Choroid plexus epithelial cell (primary cell): ENCODE measurements around the gene IL1RL2.

ENCODE experiments used
- DNase-seq: peaks from one replicate; pipeline ENCODE4 v3.0.0-alpha.2; 2010; ENCODE audit warnings: low read depth
- H3K4me3 ChIP-seq: 2 replicates; pipeline ENCODE4 v1.5.1; 2011; ENCODE audit warnings: low read depth, mild to moderate bottlenecking, control low read depth, low read length, moderate library complexity
- TF ChIP-seq, protein P1 (sequence below): conservative IDR thresholded peaks from 2 replicates; pipeline ENCODE4 v1.5.1; 2011; ENCODE audit warnings: low read depth, mild to moderate bottlenecking, control low read depth, inconsistent platforms, low read length, moderate library complexity

Gene IL1RL2

DNA sequence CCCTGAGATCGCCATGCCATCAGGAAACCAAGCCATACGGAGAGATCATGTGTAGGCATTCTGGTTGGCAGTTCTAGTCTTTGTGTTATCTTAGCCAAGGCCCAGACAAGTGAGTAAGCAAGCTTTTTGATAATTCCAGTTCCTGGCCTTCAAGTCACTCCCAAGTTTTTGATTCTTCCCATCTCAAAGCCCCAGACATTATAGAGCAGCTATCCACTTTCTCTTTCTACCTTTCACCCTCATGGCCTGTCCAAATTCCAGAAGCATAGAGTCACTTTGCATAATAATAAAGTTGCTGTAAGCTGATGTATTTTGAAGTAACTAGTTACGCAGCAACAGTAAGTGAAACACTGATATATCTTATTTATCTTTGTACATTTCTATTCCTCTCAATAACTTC is 97.8 kb downstream of the IL1RL2 start:
- no peak overlapping the region for H3K4me3 ChIP-seq
- peak; percentile 54 for DNase-seq
- TF ChIP-seq, protein P1, sequence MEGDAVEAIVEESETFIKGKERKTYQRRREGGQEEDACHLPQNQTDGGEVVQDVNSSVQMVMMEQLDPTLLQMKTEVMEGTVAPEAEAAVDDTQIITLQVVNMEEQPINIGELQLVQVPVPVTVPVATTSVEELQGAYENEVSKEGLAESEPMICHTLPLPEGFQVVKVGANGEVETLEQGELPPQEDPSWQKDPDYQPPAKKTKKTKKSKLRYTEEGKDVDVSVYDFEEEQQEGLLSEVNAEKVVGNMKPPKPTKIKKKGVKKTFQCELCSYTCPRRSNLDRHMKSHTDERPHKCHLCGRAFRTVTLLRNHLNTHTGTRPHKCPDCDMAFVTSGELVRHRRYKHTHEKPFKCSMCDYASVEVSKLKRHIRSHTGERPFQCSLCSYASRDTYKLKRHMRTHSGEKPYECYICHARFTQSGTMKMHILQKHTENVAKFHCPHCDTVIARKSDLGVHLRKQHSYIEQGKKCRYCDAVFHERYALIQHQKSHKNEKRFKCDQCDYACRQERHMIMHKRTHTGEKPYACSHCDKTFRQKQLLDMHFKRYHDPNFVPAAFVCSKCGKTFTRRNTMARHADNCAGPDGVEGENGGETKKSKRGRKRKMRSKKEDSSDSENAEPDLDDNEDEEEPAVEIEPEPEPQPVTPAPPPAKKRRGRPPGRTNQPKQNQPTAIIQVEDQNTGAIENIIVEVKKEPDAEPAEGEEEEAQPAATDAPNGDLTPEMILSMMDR: no peak

GRCh38 chr2:102285368-102285767 is 98.5 kb downstream of the IL1RL2 start:
- no peak for DNase-seq
- TF ChIP-seq, protein P1: no peak
- H3K4me3 ChIP-seq: no peak overlapping the region

DNA sequence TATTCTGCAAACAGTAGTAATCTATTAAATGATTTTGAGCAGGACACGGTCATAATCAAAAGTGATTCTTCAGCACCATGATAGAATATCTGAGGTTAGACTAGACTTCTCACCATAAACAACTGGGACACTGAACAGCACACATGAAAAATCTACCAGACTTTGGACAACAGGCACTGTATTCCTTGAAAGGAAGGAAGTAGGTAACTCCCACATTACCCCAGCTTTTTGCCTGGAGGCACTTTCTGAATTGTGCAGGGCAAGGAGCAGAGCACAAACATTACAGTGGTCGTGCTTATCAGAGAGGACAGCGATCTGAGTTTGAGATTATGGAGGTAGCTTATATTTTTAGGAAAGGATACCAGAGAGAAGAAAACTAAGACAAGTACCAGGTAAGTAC is 99.2 kb downstream of the IL1RL2 start:
- no peak overlapping the region for H3K4me3 ChIP-seq
- TF ChIP-seq, protein P1: no peak
- no peak for DNase-seq

DNA sequence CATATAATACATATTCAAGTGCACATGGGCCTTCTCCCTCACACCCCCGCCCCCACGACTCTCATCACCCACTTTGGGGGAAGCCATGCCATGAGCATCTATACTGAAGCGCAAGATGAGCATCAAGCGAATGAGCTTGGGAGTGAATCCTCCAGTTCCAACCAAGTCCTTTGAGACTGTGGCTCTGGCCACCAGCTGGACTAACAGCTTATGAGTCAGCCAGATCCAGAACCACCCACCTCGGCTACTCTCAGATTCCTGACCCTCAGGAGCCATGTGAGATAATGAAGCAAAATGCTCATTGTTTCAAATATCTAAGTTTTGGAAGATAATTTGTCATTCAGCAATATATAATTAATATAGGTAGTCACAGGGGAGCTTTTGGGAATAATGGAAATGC is 102.3 kb downstream of the IL1RL2 start:
- DNase-seq: peak; percentile 62
- TF ChIP-seq, protein P1: no peak
- H3K4me3 ChIP-seq: no peak overlapping the region
